Measurements from ENCODE around the gene MXD4.

MXD4 gene

DNA sequence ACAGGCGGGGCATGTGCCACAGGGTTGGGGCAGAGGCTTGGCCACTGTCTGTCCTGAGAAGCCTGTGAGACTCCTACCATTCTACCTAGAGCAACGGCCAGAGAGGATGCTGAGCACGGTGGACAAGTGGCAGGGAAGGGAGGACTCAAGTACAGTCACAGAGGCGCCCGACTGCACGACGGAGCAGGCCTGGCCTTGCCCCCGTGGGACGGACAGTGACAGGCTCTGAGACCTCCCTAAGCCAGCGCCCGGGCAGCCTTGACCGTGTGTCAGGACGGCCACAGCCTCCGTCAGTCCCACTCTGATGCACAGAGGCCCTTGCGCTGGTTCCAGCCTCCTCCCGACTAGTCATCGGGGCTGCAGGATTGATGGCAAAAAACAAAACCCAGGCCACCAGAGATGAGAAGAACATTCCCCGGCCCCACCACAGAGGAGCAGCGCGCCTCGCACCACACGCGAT lies 36.7 kb upstream of the MXD4 start:
- H3K4me2 ChIP-seq (ENCODE audit: low read depth, low read length) = no peak overlapping the region
- H3K27me3 ChIP-seq (replicated peaks; ENCODE audit: insufficient read depth, low read length) = no peaks in the 10 kb centered on the region
- no peak for DNase-seq
- no peak overlapping the region for H2AFZ ChIP-seq (ENCODE audit: low read length)
- H3K9me2 ChIP-seq (replicated peaks; ENCODE audit: insufficient read depth, low read length) = no peaks in the 10 kb centered on the region
- no peaks in the 10 kb centered on the region for H4K20me1 ChIP-seq (ENCODE audit: insufficient read depth, low read length)
- H3K9ac ChIP-seq (ENCODE audit: low read length) = no peak overlapping the region
- no peaks in the 10 kb centered on the region for H3F3A ChIP-seq (ENCODE audit: insufficient read depth, low read length)
- TF ChIP-seq EZH2phosphoT487 (IDR thresholded peaks at IDR 0.05; ENCODE audit: low read length) (no peak), EZH2 (optimal IDR thresholded peaks at IDR 0.05; ENCODE audit: low read depth, low read length) (no peak)
- TF ChIP-seq, protein P1, sequence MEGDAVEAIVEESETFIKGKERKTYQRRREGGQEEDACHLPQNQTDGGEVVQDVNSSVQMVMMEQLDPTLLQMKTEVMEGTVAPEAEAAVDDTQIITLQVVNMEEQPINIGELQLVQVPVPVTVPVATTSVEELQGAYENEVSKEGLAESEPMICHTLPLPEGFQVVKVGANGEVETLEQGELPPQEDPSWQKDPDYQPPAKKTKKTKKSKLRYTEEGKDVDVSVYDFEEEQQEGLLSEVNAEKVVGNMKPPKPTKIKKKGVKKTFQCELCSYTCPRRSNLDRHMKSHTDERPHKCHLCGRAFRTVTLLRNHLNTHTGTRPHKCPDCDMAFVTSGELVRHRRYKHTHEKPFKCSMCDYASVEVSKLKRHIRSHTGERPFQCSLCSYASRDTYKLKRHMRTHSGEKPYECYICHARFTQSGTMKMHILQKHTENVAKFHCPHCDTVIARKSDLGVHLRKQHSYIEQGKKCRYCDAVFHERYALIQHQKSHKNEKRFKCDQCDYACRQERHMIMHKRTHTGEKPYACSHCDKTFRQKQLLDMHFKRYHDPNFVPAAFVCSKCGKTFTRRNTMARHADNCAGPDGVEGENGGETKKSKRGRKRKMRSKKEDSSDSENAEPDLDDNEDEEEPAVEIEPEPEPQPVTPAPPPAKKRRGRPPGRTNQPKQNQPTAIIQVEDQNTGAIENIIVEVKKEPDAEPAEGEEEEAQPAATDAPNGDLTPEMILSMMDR (IDR thresholded peaks at IDR 0.05; ENCODE audit: low read length) = no peak
- H3K36me3 ChIP-seq (replicated peaks; ENCODE audit: insufficient read depth, low read length) = no peaks in the 10 kb centered on the region
- H3K27ac ChIP-seq (ENCODE audit: low read length) = no peak overlapping the region
- H3K4me1 ChIP-seq (ENCODE audit: low read length) = no peaks in the 10 kb centered on the region
- H3K79me2 ChIP-seq (ENCODE audit: low read length) = no peaks in the 10 kb centered on the region
- H3K4me3 ChIP-seq (ENCODE audit: low read length) = no peak overlapping the region
- no peaks in the 10 kb centered on the region for H3K9me3 ChIP-seq (replicated peaks; ENCODE audit: insufficient read depth, low read length)

GRCh38 chr4:2297606-2298531 lies 36.0 kb upstream of the MXD4 start:
- Histone ChIP-seq H3K9me2 (replicated peaks; ENCODE audit: insufficient read depth, low read length) (no peaks in the 10 kb centered on the region), H3K27me3 (replicated peaks; ENCODE audit: insufficient read depth, low read length) (no peaks in the 10 kb centered on the region), H3K4me2 (ENCODE audit: low read depth, low read length) (no peak overlapping the region), H3K79me2 (ENCODE audit: low read length) (no peaks in the 10 kb centered on the region), H3K27ac (ENCODE audit: low read length) (no peak overlapping the region), H3K9me3 (replicated peaks; ENCODE audit: insufficient read depth, low read length) (no peaks in the 10 kb centered on the region), H3K9ac (ENCODE audit: low read length) (no peak overlapping the region), H3K4me3 (ENCODE audit: low read length) (no peak overlapping the region), H3K36me3 (replicated peaks; ENCODE audit: insufficient read depth, low read length) (no peaks in the 10 kb centered on the region), H3K4me1 (ENCODE audit: low read length) (no peaks in the 10 kb centered on the region), H2AFZ (ENCODE audit: low read length) (no peak overlapping the region), H4K20me1 (ENCODE audit: insufficient read depth, low read length) (no peaks in the 10 kb centered on the region), H3F3A (ENCODE audit: insufficient read depth, low read length) (no peaks in the 10 kb centered on the region)
- no peak for TF ChIP-seq EZH2phosphoT487 (IDR thresholded peaks at IDR 0.05; ENCODE audit: low read length)
- no peak for TF ChIP-seq EZH2 (optimal IDR thresholded peaks at IDR 0.05; ENCODE audit: low read depth, low read length)
- TF ChIP-seq, protein P1 (IDR thresholded peaks at IDR 0.05; ENCODE audit: low read length) = no peak
- DNase-seq = no peak

DNA sequence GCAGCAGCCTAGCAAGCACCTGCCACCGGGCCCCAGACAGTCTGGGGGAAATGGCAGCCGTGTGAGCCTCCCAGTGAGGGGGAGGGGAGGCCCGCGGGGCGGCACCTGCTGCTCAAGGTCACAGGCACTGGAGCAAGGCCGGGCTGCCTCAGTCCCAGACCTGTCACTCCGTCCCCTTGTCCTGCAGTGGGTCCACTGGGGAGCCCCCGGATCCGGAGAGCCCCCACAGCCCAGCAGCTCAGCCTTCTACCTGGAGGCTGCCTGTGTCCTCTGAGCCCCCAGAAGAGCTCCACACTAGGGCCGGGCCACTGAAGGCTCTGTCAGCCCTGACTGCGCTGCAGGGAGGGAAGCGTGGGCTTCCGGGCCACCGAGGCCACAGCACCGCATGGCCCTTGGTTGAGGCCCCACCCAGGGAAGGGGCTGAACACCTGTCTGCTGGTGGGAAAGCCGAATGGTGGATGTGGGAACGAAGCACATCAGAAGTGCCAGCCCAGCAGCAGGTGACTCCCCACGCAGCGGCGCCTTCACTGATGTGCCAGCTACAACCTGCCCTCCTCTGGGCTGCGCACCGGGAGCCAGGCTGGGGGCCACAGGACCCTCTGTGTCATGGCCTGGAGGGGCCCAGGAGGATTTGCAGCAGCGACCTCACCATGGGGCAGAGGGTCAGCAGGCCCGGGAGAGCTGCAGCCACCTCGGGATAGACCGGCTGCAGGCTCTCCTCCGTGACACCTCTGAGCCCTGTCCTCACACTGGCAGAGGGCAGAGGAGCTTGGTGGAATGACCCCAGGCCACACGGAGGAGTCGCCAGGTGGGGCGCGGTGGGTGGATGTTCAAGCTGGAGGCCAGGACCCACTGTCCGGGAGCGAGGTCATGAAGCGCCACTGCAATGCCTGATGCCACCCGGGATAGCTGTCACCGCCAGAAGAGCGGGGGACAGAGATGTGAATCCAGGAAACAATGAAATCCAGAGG lies 35.0 kb upstream of the MXD4 start:
- no peak overlapping the region for H3K27ac ChIP-seq (ENCODE audit: low read length)
- H3K4me3 ChIP-seq (ENCODE audit: low read length) = no peak overlapping the region
- H3K9me3 ChIP-seq (replicated peaks; ENCODE audit: insufficient read depth, low read length) = no peaks in the 10 kb centered on the region
- no peak for DNase-seq
- H3K4me2 ChIP-seq (ENCODE audit: low read depth, low read length) = no peak overlapping the region
- H3K79me2 ChIP-seq (ENCODE audit: low read length) = no peaks in the 10 kb centered on the region
- no peaks in the 10 kb centered on the region for H4K20me1 ChIP-seq (ENCODE audit: insufficient read depth, low read length)
- no peaks in the 10 kb centered on the region for H3K36me3 ChIP-seq (replicated peaks; ENCODE audit: insufficient read depth, low read length)
- no peaks in the 10 kb centered on the region for H3F3A ChIP-seq (ENCODE audit: insufficient read depth, low read length)
- no peaks in the 10 kb centered on the region for H3K9me2 ChIP-seq (replicated peaks; ENCODE audit: insufficient read depth, low read length)
- no peak overlapping the region for H3K9ac ChIP-seq (ENCODE audit: low read length)
- H3K4me1 ChIP-seq (ENCODE audit: low read length) = no peaks in the 10 kb centered on the region
- TF ChIP-seq, protein P1 (IDR thresholded peaks at IDR 0.05; ENCODE audit: low read length) = no peak
- TF ChIP-seq EZH2phosphoT487 (IDR thresholded peaks at IDR 0.05; ENCODE audit: low read length) = no peak
- TF ChIP-seq EZH2 (optimal IDR thresholded peaks at IDR 0.05; ENCODE audit: low read depth, low read length) = no peak
- no peak overlapping the region for H2AFZ ChIP-seq (ENCODE audit: low read length)
- no peaks in the 10 kb centered on the region for H3K27me3 ChIP-seq (replicated peaks; ENCODE audit: insufficient read depth, low read length)

Measured in MM.1S (cell line).